K562 (cell line): ENCODE results near the gene GSTM1. TPM values are rescaled to one million over a fixed set of nuclear protein-coding genes. Genes with fewer than 3 reads are reported as not detected.
A peak's percentile ranks its signal among the peaks of the same experiment; 100 is the strongest.

Experiments
- ARID1B ChIP-seq: fragments of 450-650 bp; IDR thresholded peaks from 2 replicates; pipeline ENCODE4 v1.6.1; 2016; ENCODE audit warnings: antibody characterized with exemption, mild to moderate bottlenecking, inconsistent platforms
- CREM ChIP-seq: IDR thresholded peaks from 2 replicates; pipeline ENCODE4 v1.6.1; 2014; ENCODE audit warnings: antibody characterized with exemption, low read depth
- FOXM1 ChIP-seq, 2 experiments: fragments of 450-650 bp in 1 of 2; sonication (generic) in 1 of 2; formaldehyde crosslinking in 1 of 2; IDR thresholded peaks; 2 replicates each; pipeline versions ENCODE4 v1.6.1 to v1.9.0; 2017 to 2022; ENCODE audit warnings: low read depth in 2 of 2, mild to moderate bottlenecking in 2 of 2, missing genetic modification reagents in 1 of 2, moderate library complexity in 1 of 2
- GTF2A2 ChIP-seq: IDR thresholded peaks from 2 replicates; pipeline ENCODE4 v1.6.1; 2016; ENCODE audit warnings: mild to moderate bottlenecking, missing genetic modification characterization, missing compliant biosample characterization
- HDAC2 ChIP-seq: fragments of 450-650 bp; IDR thresholded peaks from 2 replicates; pipeline ENCODE4 v1.6.1; 2016; ENCODE audit warnings: mild to moderate bottlenecking
- KLF10 ChIP-seq: fragments of 250-450 bp; sonication (Bioruptor Pico); IDR thresholded peaks from 2 replicates; pipeline ENCODE4 v1.6.1; 2021; ENCODE audit warnings: matching md5 sums
- KLF16 ChIP-seq: IDR thresholded peaks from 2 replicates; pipeline ENCODE4 v1.6.1; 2016; ENCODE audit warnings: antibody characterized with exemption
- MBD2 ChIP-seq: sonication (generic); IDR thresholded peaks from 2 replicates; pipeline ENCODE4 v1.6.1; 2016; ENCODE audit warnings: low read depth, borderline replicate concordance
- MNT ChIP-seq, 2 experiments: fragments of 450-650 bp; conservative IDR thresholded peaks; 2 replicates each; pipeline ENCODE4 v1.6.1; 2017; ENCODE audit warnings: mild to moderate bottlenecking in 2 of 2, moderate library complexity in 2 of 2
- NFXL1 ChIP-seq: fragments of 450-650 bp; formaldehyde crosslinking; IDR thresholded peaks from 2 replicates; pipeline ENCODE4 v1.4.0; 2021; ENCODE audit warnings: mild to moderate bottlenecking
- RREB1 ChIP-seq: fragments of 250-450 bp; sonication (Bioruptor Pico); IDR thresholded peaks from 2 replicates; pipeline ENCODE4 v1.4.0; 2020
- XRCC3 ChIP-seq: fragments of 450-650 bp; IDR thresholded peaks from 2 replicates; pipeline ENCODE4 v1.6.1; 2017; ENCODE audit warnings: mild to moderate bottlenecking, moderate library complexity
- ZBTB7A ChIP-seq: IDR thresholded peaks from 2 replicates; pipeline ENCODE4 v1.6.1; 2011; ENCODE audit warnings: low read depth, mild to moderate bottlenecking, low read length, moderate library complexity, borderline replicate concordance; ENCODE audit not compliant: control insufficient read depth
- ZBTB8A ChIP-seq: fragments of 450-650 bp; IDR thresholded peaks from 2 replicates; pipeline ENCODE4 v1.6.1; 2018; ENCODE audit warnings: mild to moderate bottlenecking, moderate library complexity; ENCODE audit not compliant: partially characterized antibody
- ZNF263 ChIP-seq: sonication (generic); formaldehyde crosslinking; IDR thresholded peaks from 2 replicates; pipeline ENCODE4 v1.8.0; 2022; ENCODE audit warnings: mild to moderate bottlenecking, missing genetic modification reagents, borderline replicate concordance
- ZNF274 ChIP-seq: IDR thresholded peaks from 2 replicates; pipeline ENCODE4 v1.6.1; 2011; ENCODE audit warnings: low read depth, mild to moderate bottlenecking, low read length, moderate library complexity, borderline replicate concordance
- ZNF551 ChIP-seq: fragments of 250-450 bp; sonication (Bioruptor Pico); IDR thresholded peaks from 2 replicates; pipeline ENCODE4 v1.5.0; 2021; ENCODE audit warnings: mild to moderate bottlenecking, moderate library complexity
- ZNF583 ChIP-seq: fragments of 250-450 bp; sonication (Bioruptor Pico); IDR thresholded peaks from 2 replicates; pipeline ENCODE4 v1.4.0; 2020
- polyA plus RNA-seq, 8 experiments: library from polyadenylated mRNA; depleted of rRNA in 4 of 8; stranded (reverse) in 5 of 8; unstranded in 3 of 8; fragments of >200 nt; fragmentation: Nextera tagmentation in 2 of 8; fragmentation: Illumina TruSeq in 1 of 8; extraction: Ambion mirVana in 2 of 8; extraction: Trizol in 1 of 8; gene quantifications; 2 replicates each; pipeline versions ENCODE4 v1.2.1 to v1.2.3, GENCODE V29; 2011 to 2014; ENCODE audit warnings: inconsistent platforms in 1 of 8, missing spikeins in 1 of 8
- total RNA-seq, 7 experiments: library from RNA; depleted of rRNA in 6 of 7; stranded (reverse); fragments of >200 nt in 6 of 7; fragmentation: Illumina TruSeq in 2 of 7; extraction: Trizol in 2 of 7; gene quantifications; 2 replicates each; pipeline versions ENCODE4 v1.2.1 to v1.2.3, GENCODE V29; 2011 to 2021; ENCODE audit warnings: low replicate concordance in 1 of 7
- TF ChIP-seq, protein P1 (sequence below): fragments of 250-450 bp; sonication (Bioruptor Pico); IDR thresholded peaks from 2 replicates; pipeline ENCODE4 v1.5.0; 2021
- TF ChIP-seq, protein P2 (sequence below): sonication (generic); IDR thresholded peaks from 2 replicates; pipeline ENCODE4 v1.6.1; 2016

The GSTM1 gene
- total and polyA plus RNA-seq, 9 of the 15 experiments (the other 6 are each of a cell fraction or from before 2014, with no cell fraction given): not detected

DNA sequence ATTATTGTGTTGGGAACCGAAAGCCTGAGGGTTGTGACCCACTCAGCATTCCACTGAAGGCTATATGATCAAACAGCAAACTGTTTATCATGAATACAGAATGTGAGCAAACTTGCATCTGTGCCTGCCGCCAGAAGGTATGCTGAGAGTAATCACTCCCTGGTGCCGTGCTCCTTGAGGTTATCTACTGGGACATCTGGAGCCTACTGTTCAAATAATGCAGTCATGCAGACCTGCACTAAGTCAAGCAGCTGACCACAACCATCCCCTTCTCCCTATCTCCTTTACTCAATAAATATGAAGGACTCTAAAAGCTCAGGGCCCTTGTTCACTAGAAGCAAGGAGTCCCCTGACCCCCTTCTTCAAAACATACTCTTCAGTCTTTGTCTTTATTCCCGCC lies 37.9 kb downstream of the GSTM1 start (continued):
- TF ChIP-seq ARID1B: peak; percentile 95
- TF ChIP-seq KLF10 (CRISPR knock-in tag): no peak
- TF ChIP-seq GTF2A2: no peak
- no peak for TF ChIP-seq ZNF274
- TF ChIP-seq ZNF551 (CRISPR knock-in tag): no peak
- no peak for TF ChIP-seq NFXL1
- TF ChIP-seq CREM: peak; percentile 51
- TF ChIP-seq HDAC2: peak; percentile 74; the same call in 1 of the 2 replicates
- 0 out of 2 replicates have a peak, but pooled peaks have one; percentile 14 for TF ChIP-seq ZNF263 (CRISPR knock-in tag)
- TF ChIP-seq, protein P1, sequence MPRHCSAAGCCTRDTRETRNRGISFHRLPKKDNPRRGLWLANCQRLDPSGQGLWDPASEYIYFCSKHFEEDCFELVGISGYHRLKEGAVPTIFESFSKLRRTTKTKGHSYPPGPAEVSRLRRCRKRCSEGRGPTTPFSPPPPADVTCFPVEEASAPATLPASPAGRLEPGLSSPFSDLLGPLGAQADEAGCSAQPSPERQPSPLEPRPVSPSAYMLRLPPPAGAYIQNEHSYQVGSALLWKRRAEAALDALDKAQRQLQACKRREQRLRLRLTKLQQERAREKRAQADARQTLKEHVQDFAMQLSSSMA: no peak
- TF ChIP-seq RREB1 (CRISPR knock-in tag): no peak
- TF ChIP-seq MNT (conservative IDR thresholded peaks at IDR 0.05): peak in 1 of 2 experiments; percentile 50; a peak in 1 of 4 replicates
- TF ChIP-seq KLF16: peak; percentile 78
- TF ChIP-seq, protein P2, sequence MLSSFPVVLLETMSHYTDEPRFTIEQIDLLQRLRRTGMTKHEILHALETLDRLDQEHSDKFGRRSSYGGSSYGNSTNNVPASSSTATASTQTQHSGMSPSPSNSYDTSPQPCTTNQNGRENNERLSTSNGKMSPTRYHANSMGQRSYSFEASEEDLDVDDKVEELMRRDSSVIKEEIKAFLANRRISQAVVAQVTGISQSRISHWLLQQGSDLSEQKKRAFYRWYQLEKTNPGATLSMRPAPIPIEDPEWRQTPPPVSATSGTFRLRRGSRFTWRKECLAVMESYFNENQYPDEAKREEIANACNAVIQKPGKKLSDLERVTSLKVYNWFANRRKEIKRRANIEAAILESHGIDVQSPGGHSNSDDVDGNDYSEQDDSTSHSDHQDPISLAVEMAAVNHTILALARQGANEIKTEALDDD: peak; percentile 54
- peak; percentile 28; the same call in 1 of the 2 replicates for TF ChIP-seq MBD2
- TF ChIP-seq FOXM1 (IDR thresholded peaks at IDR 0.05; ENCODE audit: low read depth): peak; percentile 90
- TF ChIP-seq FOXM1 (CRISPR knock-in tag; IDR thresholded peaks at IDR 0.05; ENCODE audit: low read depth): no peak
- no peak for TF ChIP-seq ZBTB7A
- TF ChIP-seq XRCC3: no peak
- no peak for TF ChIP-seq ZBTB8A
- no peak for TF ChIP-seq ZNF583
